ENCODE measurements around the gene GRK3.
A peak's percentile ranks its signal among the peaks of the same experiment; 100 is the strongest.
"Not testable (repeated sequence)": the region's sequence is repeated elsewhere in the genome, so short reads cannot be mapped to it uniquely, and the experiment has no call there.

GRK3 gene

GRCh38 chr22:25564320-25564978, at the start of gene GRK3:
TSS of gene GRK3 (plus strand) at chr22:25564675. CDS start at chr22:25565041, 366 bp downstream.
- peak in 1 of 2 donors; percentile 24 for DNase-seq (ENCODE audit: low read depth in 2 of 2)

GRCh38 chr22:25518000-25518663, 46.3 kb upstream of the GRK3 start:
- DNase-seq (ENCODE audit: low read depth in 2 of 2) = no peak

- DNase-seq (ENCODE audit: low read depth in 2 of 2) = no peak
Observed at GRCh38 chr22:25525376-25525775, 39.1 kb upstream of the GRK3 start.

GRCh38 chr22:25525804-25526584, 38.5 kb upstream of the GRK3 start:
- not testable (repeated sequence) for DNase-seq (ENCODE audit: low read depth in 2 of 2)

- DNase-seq (ENCODE audit: low read depth in 2 of 2) = not testable (repeated sequence)
Observed at GRCh38 chr22:25527016-25527415, 37.5 kb upstream of the GRK3 start.

- DNase-seq (ENCODE audit: low read depth in 2 of 2) = not testable (repeated sequence)
Observed at GRCh38 chr22:25528068-25528467, 36.4 kb upstream of the GRK3 start.

GRCh38 chr22:25529059-25529458, 35.4 kb upstream of the GRK3 start:
- DNase-seq (ENCODE audit: low read depth in 2 of 2) = not testable (repeated sequence)

- DNase-seq (ENCODE audit: low read depth in 2 of 2) = not testable (repeated sequence)
Observed at GRCh38 chr22:25529541-25530137, 34.8 kb upstream of the GRK3 start.

- DNase-seq (ENCODE audit: low read depth in 2 of 2) = not testable (repeated sequence)
Observed at GRCh38 chr22:25531677-25532076, 32.8 kb upstream of the GRK3 start.

GRCh38 chr22:25534724-25535123, 29.8 kb upstream of the GRK3 start:
- no peak for DNase-seq (ENCODE audit: low read depth in 2 of 2)

- DNase-seq (ENCODE audit: low read depth in 2 of 2) = no peak
Observed at GRCh38 chr22:25536589-25536988, 27.9 kb upstream of the GRK3 start.

- DNase-seq (ENCODE audit: low read depth in 2 of 2) = no peak
Observed at GRCh38 chr22:25540166-25540907, 24.1 kb upstream of the GRK3 start.

- DNase-seq (ENCODE audit: low read depth in 2 of 2) = no peak
Observed at GRCh38 chr22:25540908-25541660, 23.4 kb upstream of the GRK3 start.

GRCh38 chr22:25542191-25542590, 22.3 kb upstream of the GRK3 start:
- DNase-seq (ENCODE audit: low read depth in 2 of 2) = no peak

- no peak for DNase-seq (ENCODE audit: low read depth in 2 of 2)
Observed at GRCh38 chr22:25542720-25543402, 21.6 kb upstream of the GRK3 start.

GRCh38 chr22:25545146-25545545, 19.3 kb upstream of the GRK3 start:
- DNase-seq (ENCODE audit: low read depth in 2 of 2) = no peak

GRCh38 chr22:25545672-25546071, 18.8 kb upstream of the GRK3 start:
- DNase-seq (ENCODE audit: low read depth in 2 of 2) = no peak

GRCh38 chr22:25546242-25546641, 18.2 kb upstream of the GRK3 start:
- no peak for DNase-seq (ENCODE audit: low read depth in 2 of 2)

- no peak for DNase-seq (ENCODE audit: low read depth in 2 of 2)
Observed at GRCh38 chr22:25546751-25547150, 17.7 kb upstream of the GRK3 start.

GRCh38 chr22:25548866-25549464, 15.5 kb upstream of the GRK3 start:
- no peak for DNase-seq (ENCODE audit: low read depth in 2 of 2)
